IMR-90 (cell line): ENCODE measurements around the gene GSTM3. TPM values are rescaled to one million over a fixed set of nuclear protein-coding genes. Genes with fewer than 3 reads are reported as not detected.

Source experiments
- ATAC-seq: fragments of 200-7000 bp; cut with Tn5 transposase; 2 replicates; pipeline ENCODE4 v1.9.1; 2020; ENCODE audit warnings: low read depth, mild to moderate bottlenecking, moderate library complexity
- BruUV-seq: library from RNA; stranded (reverse); fragments of 400-500 nt; replicated peaks from 2 replicates; lab custom pipeline; 2021; lab: Mats Ljungman, UMichigan
- CTCF ChIA-PET: fragments of 300-600 bp; formaldehyde crosslinking; extraction: SDS; loops from one replicate; lab custom pipeline; 2021; ENCODE audit warnings: antibody characterized with exemption; lab: Yijun Ruan, JAX
- POLR2A ChIA-PET: fragments of 300-600 bp; sonication (Branson Sonifier 250); formaldehyde crosslinking; loops from one replicate; lab custom pipeline; 2022; ENCODE audit warnings: antibody characterized with exemption; ENCODE audit not compliant: unreplicated experiment; lab: Charles Lee
- DNase-seq: peaks from one replicate; pipeline ENCODE4 v3.0.0; 2013
- H2AFZ ChIP-seq: replicated peaks from 2 replicates; pipeline ENCODE3; 2013; ENCODE audit warnings: low read length, mild to moderate bottlenecking; ENCODE audit not compliant: poor library complexity
- H2AK5ac ChIP-seq: 2 replicates; pipeline ENCODE4 v1.6.1; 2013; ENCODE audit warnings: low read depth, low read length, inconsistent platforms
- H2AK9ac ChIP-seq: replicated peaks from 2 replicates; pipeline ENCODE3; 2013; ENCODE audit warnings: mild to moderate bottlenecking, low read depth, low read length, moderate library complexity; ENCODE audit not compliant: poor library complexity
- H2BK120ac ChIP-seq: 2 replicates; pipeline ENCODE4 v1.6.1; 2013; ENCODE audit warnings: low read depth, low read length, inconsistent platforms
- H2BK15ac ChIP-seq: 3 replicates; pipeline ENCODE4 v1.6.1; 2013; ENCODE audit warnings: low read depth, low read length, inconsistent platforms
- H2BK20ac ChIP-seq: 2 replicates; pipeline ENCODE4 v1.6.1; 2013; ENCODE audit warnings: low read depth, mild to moderate bottlenecking, inconsistent platforms, low read length, moderate library complexity
- H2BK5ac ChIP-seq: 2 replicates; pipeline ENCODE4 v1.6.1; 2013; ENCODE audit warnings: mild to moderate bottlenecking, low read depth, low read length, inconsistent platforms; ENCODE audit not compliant: poor library complexity, severe bottlenecking
- H3K14ac ChIP-seq: replicated peaks from 2 replicates; pipeline ENCODE4 v1.6.1; 2013; ENCODE audit warnings: low read depth, low read length, inconsistent platforms
- H3K18ac ChIP-seq: 2 replicates; pipeline ENCODE4 v1.6.1; 2013; ENCODE audit warnings: low read depth, low read length, control low read depth
- H3K23ac ChIP-seq: 2 replicates; pipeline ENCODE4 v1.6.1; 2013; ENCODE audit warnings: low read depth, low read length, inconsistent platforms
- H3K27ac ChIP-seq: 2 replicates; pipeline ENCODE4 v1.5.1; 2013; ENCODE audit warnings: mild to moderate bottlenecking, control low read depth, low read length; ENCODE audit not compliant: insufficient read depth
- H3K27me3 ChIP-seq: 2 replicates; pipeline ENCODE4 v1.6.1; 2013; ENCODE audit warnings: low read length; ENCODE audit not compliant: control insufficient read depth, insufficient read depth
- H3K36me3 ChIP-seq: 2 replicates; pipeline ENCODE4 v1.6.1; 2013; ENCODE audit warnings: low read length, mixed read lengths; ENCODE audit not compliant: control insufficient read depth, insufficient read depth
- H3K4ac ChIP-seq: 2 replicates; pipeline ENCODE4 v1.6.1; 2013; ENCODE audit warnings: low read depth, low read length, inconsistent platforms
- H3K4me1 ChIP-seq: 2 replicates; pipeline ENCODE4 v1.6.1; 2013; ENCODE audit warnings: low read length, mixed read lengths; ENCODE audit not compliant: control insufficient read depth, insufficient read depth
- H3K4me2 ChIP-seq: 2 replicates; pipeline ENCODE4 v1.6.1; 2013; ENCODE audit warnings: low read depth, mild to moderate bottlenecking, control low read depth, low read length, moderate library complexity
- H3K4me3 ChIP-seq: 2 replicates; pipeline ENCODE4 v1.5.1; 2013; ENCODE audit warnings: low read depth, mild to moderate bottlenecking, control low read depth, low read length, moderate library complexity; ENCODE audit not compliant: insufficient read depth
- H3K56ac ChIP-seq: 2 replicates; pipeline ENCODE4 v1.6.1; 2013; ENCODE audit warnings: low read length, inconsistent platforms; ENCODE audit not compliant: insufficient read depth; ENCODE audit errors: extremely low read depth
- H3K79me1 ChIP-seq, 2 experiments: 2 replicates each; pipeline ENCODE4 v1.6.1; 2013; ENCODE audit warnings: low read length in 2 of 2, inconsistent platforms in 1 of 2, low read depth in 1 of 2
- H3K9ac ChIP-seq: 2 replicates; pipeline ENCODE4 v1.6.1; 2013; ENCODE audit warnings: low read depth, low read length, control low read depth
- H3K9me1 ChIP-seq: 2 replicates; pipeline ENCODE4 v1.6.1; 2013; ENCODE audit warnings: low read length, inconsistent platforms; ENCODE audit not compliant: insufficient read depth
- H3K9me3 ChIP-seq: 2 replicates; pipeline ENCODE4 v1.6.1; 2013; ENCODE audit warnings: low read length; ENCODE audit not compliant: control insufficient read depth, insufficient read depth
- H4K20me1 ChIP-seq: 2 replicates; pipeline ENCODE4 v1.6.1; 2013; ENCODE audit warnings: low read length, inconsistent platforms; ENCODE audit not compliant: insufficient read depth
- H4K5ac ChIP-seq: 2 replicates; pipeline ENCODE4 v1.6.1; 2013; ENCODE audit warnings: mild to moderate bottlenecking, low read depth, low read length, control low read depth
- H4K8ac ChIP-seq, 2 experiments: 2 replicates each; pipeline ENCODE4 v1.6.1; 2013; ENCODE audit warnings: low read depth in 2 of 2, low read length in 2 of 2, control low read depth in 1 of 2, inconsistent platforms in 1 of 2
- H4K91ac ChIP-seq: 2 replicates; pipeline ENCODE4 v1.6.1; 2013; ENCODE audit warnings: low read depth, low read length, inconsistent platforms; ENCODE audit not compliant: insufficient read depth
- BHLHE40 ChIP-seq: fragments of 150-350 bp; IDR thresholded peaks from 2 replicates; pipeline ENCODE4 v1.6.1; 2016; ENCODE audit warnings: mild to moderate bottlenecking, low read depth, low read length
- CEBPB ChIP-seq: IDR thresholded peaks from 2 replicates; pipeline ENCODE4 v1.6.1; 2012; ENCODE audit warnings: low read depth, low read length, improper control_type of control experiment
- CHD1 ChIP-seq: IDR thresholded peaks from 2 replicates; pipeline ENCODE4 v1.6.1; 2012; ENCODE audit warnings: low read depth, low read length, improper control_type of control experiment
- CTCF ChIP-seq: conservative IDR thresholded peaks from 2 replicates; pipeline ENCODE4 v1.5.1; 2012; ENCODE audit warnings: mild to moderate bottlenecking, low read depth, low read length, improper control_type of control experiment
- ELK1 ChIP-seq: fragments of 150-350 bp; IDR thresholded peaks from 2 replicates; pipeline ENCODE4 v1.6.1; 2016; ENCODE audit warnings: low read depth, mild to moderate bottlenecking, low read length, moderate library complexity, borderline replicate concordance
- FOS ChIP-seq: fragments of 150-350 bp; IDR thresholded peaks from 2 replicates; pipeline ENCODE4 v1.6.1; 2016; ENCODE audit warnings: low read depth, low read length
- MAFK ChIP-seq: IDR thresholded peaks from 2 replicates; pipeline ENCODE4 v1.6.1; 2012; ENCODE audit warnings: low read depth, low read length, improper control_type of control experiment
- MAZ ChIP-seq: IDR thresholded peaks from 2 replicates; pipeline ENCODE4 v1.6.1; 2012; ENCODE audit warnings: low read depth, mild to moderate bottlenecking, low read length, improper control_type of control experiment, moderate library complexity, borderline replicate concordance
- MXI1 ChIP-seq: IDR thresholded peaks from 2 replicates; pipeline ENCODE4 v1.6.1; 2012; ENCODE audit warnings: low read depth, mild to moderate bottlenecking, low read length, moderate library complexity, borderline replicate concordance
- NFE2L2 ChIP-seq: fragments of 150-350 bp; IDR thresholded peaks from 2 replicates; pipeline ENCODE4 v1.6.1; 2016; ENCODE audit warnings: low read depth, mild to moderate bottlenecking, low read length
- POLR2A ChIP-seq: IDR thresholded peaks from 2 replicates; pipeline ENCODE4 v1.6.1; 2012; ENCODE audit warnings: mild to moderate bottlenecking, low read depth, low read length
- RAD21 ChIP-seq: IDR thresholded peaks from 2 replicates; pipeline ENCODE4 v1.6.1; 2012; ENCODE audit warnings: low read length, improper control_type of control experiment
- RCOR1 ChIP-seq: IDR thresholded peaks from 2 replicates; pipeline ENCODE4 v1.6.1; 2012; ENCODE audit warnings: mild to moderate bottlenecking, low read length, improper control_type of control experiment; ENCODE audit not compliant: insufficient replicate concordance
- RFX5 ChIP-seq: IDR thresholded peaks from 2 replicates; pipeline ENCODE4 v1.8.0; 2012; ENCODE audit warnings: low read depth, mild to moderate bottlenecking, low read length, moderate library complexity
- SMC3 ChIP-seq: fragments of 150-350 bp; IDR thresholded peaks from 2 replicates; pipeline ENCODE4 v1.6.1; 2016; ENCODE audit warnings: low read depth, mild to moderate bottlenecking, antibody characterized with exemption, low read length, moderate library complexity
- USF2 ChIP-seq: fragments of 150-350 bp; IDR thresholded peaks from 2 replicates; pipeline ENCODE4 v1.6.1; 2017; ENCODE audit warnings: mild to moderate bottlenecking, antibody characterized with exemption, low read length, low read depth
- WGBS, 2 experiments: methylation state at CpG; one replicate each; pipeline versions ENCODE4 v1.1.5 to v1.1.7; 2013; ENCODE audit warnings: missing lambda C conversion rate in 2 of 2; ENCODE audit not compliant: insufficient read length in 1 of 2; ENCODE audit errors: extremely low coverage in 2 of 2; 5-methylcytosine and 5-hydroxymethylcytosine counted together
- dilution Hi-C: fragments of 300-500 bp; cut with HindIII; formaldehyde crosslinking; loops from one replicate; pipeline ENCODE4 v1.14.3; 2018; ENCODE audit warnings: low sequenced_read_pairs; ENCODE audit not compliant: unreplicated experiment
- in situ Hi-C: fragments of 300-500 bp; cut with MboI; formaldehyde crosslinking; loops from 3 replicates; pipeline ENCODE4 v1.14.3; 2019; ENCODE audit warnings: low sequenced_read_pairs, inconsistent platforms, mixed read lengths
- intact Hi-C: fragments of 100-400 bp; cut with micrococcal nuclease; formaldehyde crosslinking; loops from 2 replicates; pipeline ENCODE4 v1.10.0; 2022
- polyA plus RNA-seq, 3 experiments: library from polyadenylated mRNA; depleted of rRNA; stranded (reverse); fragments of >200 nt; gene quantifications; 2 replicates each; pipeline ENCODE4 v1.2.3, GENCODE V29; 2012; ENCODE audit warnings: low replicate concordance in 1 of 3
- total RNA-seq: library from RNA; depleted of rRNA; stranded (reverse); fragments of >200 nt; gene quantifications from 2 replicates; pipeline ENCODE4 v1.2.3, GENCODE V29; 2012

The GSTM3 gene
- total and polyA plus RNA-seq, 2 of the 4 experiments (the other 2 are of a cell fraction), result 102 to 131 TPM

GRCh38 chr1:109756848-109757521, 16.1 kb upstream of the GSTM3 start:
- Histone ChIP-seq H3K56ac (no peak overlapping the region), H2BK5ac (no peak overlapping the region), H2AFZ (no peak overlapping the region), H3K27me3 (peaks cover 14% of the 10 kb centered on the region), H3K9me1 (no peaks in the 10 kb centered on the region), H2AK9ac (no peak overlapping the region), H3K4me1 (no peaks in the 10 kb centered on the region; the same call in 1 of the 2 replicates), H3K4ac (no peak overlapping the region; the same call in 1 of the 2 replicates), H2BK120ac (no peak overlapping the region), H3K18ac (no peak overlapping the region), H3K4me3 (no peak overlapping the region), H2AK5ac (peak overlapping the region; percentile 43; the same call in 1 of the 2 replicates), H2BK20ac (no peak overlapping the region), H3K9me3 (no peaks in the 10 kb centered on the region), H3K4me2 (no peak overlapping the region), H2BK15ac (no peak overlapping the region), H3K27ac (no peak overlapping the region), H3K14ac (no peak overlapping the region), H4K20me1 (no peaks in the 10 kb centered on the region), H3K23ac (no peak overlapping the region), H3K79me1 (no peaks in the 10 kb centered on the region), H3K36me3 (no peaks in the 10 kb centered on the region), H3K9ac (no peak overlapping the region), H4K91ac (no peak overlapping the region), H4K5ac (no peak overlapping the region), H4K8ac (no peak overlapping the region)
- intact Hi-C loops (no loop called here), in situ Hi-C loops (no loop called here), dilution Hi-C loops (no loop called here)
- ChIA-PET CTCF (no interaction called here), POLR2A (no interaction called here)
- ATAC-seq, result no peak
- 71% methylated on average over 5 of the region's 7 CpGs; no CpG with 5 or more reads in 1 of the 2 experiments for WGBS, 2 experiments
- no peak for DNase-seq
- TF ChIP-seq POLR2A (no peak), RAD21 (no peak), SMC3 (no peak), RCOR1 (no peak), NFE2L2 (no peak), FOS (no peak), CHD1 (no peak), BHLHE40 (no peak), MAFK (no peak), MXI1 (no peak), CEBPB (no peak), ELK1 (no peak), MAZ (no peak), CTCF (no peak), RFX5 (no peak), USF2 (no peak)
- no TSS peak for BruUV-seq
